PC-3 (cell line): Measurements from ENCODE around the gene ABTB2. TPM values are rescaled to one million over a fixed set of nuclear protein-coding genes. Genes with fewer than 3 reads are reported as not detected.

Experiments
- ATAC-seq: fragments of 200-7000 bp; cut with Tn5 transposase; 2 replicates; pipeline ENCODE4 v1.9.1; 2020; ENCODE audit warnings: mild to moderate bottlenecking, moderate library complexity
- BruUV-seq: library from RNA; stranded (reverse); fragments of 400-500 nt; replicated peaks from 2 replicates; lab custom pipeline; 2021; lab: Mats Ljungman, UMichigan
- CTCF ChIA-PET: fragments of 300-600 bp; sonication (Branson Sonifier 250); formaldehyde crosslinking; loops from one replicate; lab custom pipeline; 2022; ENCODE audit warnings: antibody characterized with exemption; lab: Charles Lee
- POLR2A ChIA-PET: fragments of 300-600 bp; sonication (Branson Sonifier 250); formaldehyde crosslinking; loops from one replicate; lab custom pipeline; 2022; ENCODE audit warnings: antibody characterized with exemption; ENCODE audit not compliant: unreplicated experiment; lab: Charles Lee
- DNase-seq: peaks from one replicate; pipeline ENCODE4 v3.0.0-alpha.2; 2015
- H2AFZ ChIP-seq: fragments of 300-600 bp; sonication (generic); 2 replicates; pipeline ENCODE4 v1.6.0; 2016; ENCODE audit warnings: antibody characterized with exemption, low read length
- H3F3A ChIP-seq: fragments of 300-600 bp; sonication (generic); one replicate; pipeline ENCODE4 v1.6.0; 2017; ENCODE audit warnings: antibody characterized with exemption, low read length, control low read depth, mild to moderate bottlenecking; ENCODE audit not compliant: unreplicated experiment
- H3K27ac ChIP-seq: fragments of 300-600 bp; sonication (generic); 2 replicates; pipeline ENCODE4 v1.5.1; 2016; ENCODE audit warnings: mild to moderate bottlenecking, low read length
- H3K27me3 ChIP-seq: fragments of 300-600 bp; sonication (generic); 2 replicates; pipeline ENCODE4 v1.6.1; 2016; ENCODE audit warnings: low read length, mixed read lengths
- H3K36me3 ChIP-seq: fragments of 300-600 bp; sonication (generic); 2 replicates; pipeline ENCODE4 v1.6.1; 2016; ENCODE audit warnings: low read depth, mixed run types, low read length, mixed read lengths
- H3K4me1 ChIP-seq: fragments of 300-600 bp; sonication (generic); 2 replicates; pipeline ENCODE4 v1.5.1; 2016; ENCODE audit warnings: low read length; ENCODE audit not compliant: insufficient read depth
- H3K4me2 ChIP-seq: fragments of 300-600 bp; sonication (generic); 2 replicates; pipeline ENCODE4 v1.6.0; 2016; ENCODE audit warnings: low read length
- H3K4me3 ChIP-seq: fragments of 300-600 bp; sonication (generic); 2 replicates; pipeline ENCODE4 v1.5.1; 2016; ENCODE audit warnings: mild to moderate bottlenecking, low read length, mixed read lengths
- H3K79me2 ChIP-seq: fragments of 300-600 bp; sonication (generic); 2 replicates; pipeline ENCODE4 v1.6.1; 2017; ENCODE audit warnings: low read length, mixed read lengths
- H3K9ac ChIP-seq: fragments of 300-600 bp; sonication (generic); 2 replicates; pipeline ENCODE4 v1.6.0; 2016; ENCODE audit warnings: mild to moderate bottlenecking, low read length
- H3K9me2 ChIP-seq: fragments of 300-600 bp; sonication (generic); replicated peaks from 2 replicates; pipeline ENCODE4 v1.6.1; 2016; ENCODE audit warnings: mixed run types, low read length, mixed read lengths
- H3K9me3 ChIP-seq: fragments of 300-600 bp; sonication (generic); 2 replicates; pipeline ENCODE4 v1.6.1; 2016; ENCODE audit warnings: low read length, mixed read lengths
- H4K20me1 ChIP-seq: fragments of 300-600 bp; sonication (generic); 2 replicates; pipeline ENCODE4 v1.6.1; 2016; ENCODE audit warnings: low read length, mixed read lengths
- EZH2 ChIP-seq: fragments of 300-600 bp; sonication (generic); IDR thresholded peaks from one replicate; pipeline ENCODE4 v1.6.1; 2017; ENCODE audit warnings: antibody characterized with exemption, mild to moderate bottlenecking, low read length; ENCODE audit not compliant: unreplicated experiment
- EZH2phosphoT487 ChIP-seq: fragments of 300-600 bp; sonication (generic); IDR thresholded peaks from 2 replicates; pipeline ENCODE4 v1.6.1; 2018; ENCODE audit warnings: mild to moderate bottlenecking, antibody characterized with exemption, low read length, borderline replicate concordance
- intact Hi-C: fragments of 100-400 bp; cut with micrococcal nuclease; formaldehyde crosslinking; loops from 2 replicates; pipeline ENCODE4 v1.9.0; 2023
- total RNA-seq: library from RNA; depleted of rRNA; stranded (reverse); fragments of >200 nt; gene quantifications from 2 replicates; pipeline ENCODE4 v1.2.3, GENCODE V29; 2014
- TF ChIP-seq, protein P1 (sequence below): fragments of 300-600 bp; sonication (generic); conservative IDR thresholded peaks from 2 replicates; pipeline ENCODE4 v1.5.1; 2017; ENCODE audit warnings: antibody characterized with exemption, low read depth, mild to moderate bottlenecking, low read length

Gene ABTB2
- total RNA-seq, 1 experiment from 2014 or later = 5.2 TPM

DNA sequence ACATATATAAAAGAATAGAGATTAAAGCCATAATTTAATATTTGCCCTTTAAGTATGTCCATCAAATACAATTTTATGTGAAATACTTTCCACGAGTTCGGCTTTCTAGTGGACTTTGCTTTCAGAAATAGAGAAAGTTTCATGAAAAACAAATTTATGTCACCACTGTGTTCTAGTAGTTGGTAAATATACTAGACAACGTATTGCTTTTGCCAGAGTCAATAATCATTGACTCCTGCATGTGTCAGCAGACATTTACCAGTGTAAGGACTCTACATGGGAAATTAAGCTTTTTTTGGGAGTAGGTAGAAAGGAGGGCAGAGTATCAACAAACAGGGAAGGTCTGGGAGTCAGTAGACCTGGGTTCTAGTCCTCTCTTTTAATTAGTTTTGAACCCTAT, 48.6 kb upstream of the ABTB2 start:
- H3K4me3 ChIP-seq = no peak overlapping the region
- POLR2A ChIA-PET = no interaction called here
- H3K36me3 ChIP-seq = no peaks in the 10 kb centered on the region
- intact Hi-C loops = no loop called here
- no peak overlapping the region for H2AFZ ChIP-seq
- CTCF ChIA-PET = no interaction called here
- no peaks in the 10 kb centered on the region for H3K79me2 ChIP-seq
- TF ChIP-seq EZH2phosphoT487 = no peak
- H3K9me3 ChIP-seq = no peaks in the 10 kb centered on the region
- DNase-seq = no peak
- no peak overlapping the region for H3K27ac ChIP-seq
- no peak for ATAC-seq
- no peak overlapping the region for H3K9ac ChIP-seq
- H3K4me1 ChIP-seq = peaks cover 20% of the 10 kb centered on the region
- H3K9me2 ChIP-seq = no peaks in the 10 kb centered on the region
- no peaks in the 10 kb centered on the region for H3K27me3 ChIP-seq
- H3F3A ChIP-seq = no peaks in the 10 kb centered on the region
- no peaks in the 10 kb centered on the region for H4K20me1 ChIP-seq
- no peak overlapping the region for H3K4me2 ChIP-seq
- no TSS peak for BruUV-seq

DNA sequence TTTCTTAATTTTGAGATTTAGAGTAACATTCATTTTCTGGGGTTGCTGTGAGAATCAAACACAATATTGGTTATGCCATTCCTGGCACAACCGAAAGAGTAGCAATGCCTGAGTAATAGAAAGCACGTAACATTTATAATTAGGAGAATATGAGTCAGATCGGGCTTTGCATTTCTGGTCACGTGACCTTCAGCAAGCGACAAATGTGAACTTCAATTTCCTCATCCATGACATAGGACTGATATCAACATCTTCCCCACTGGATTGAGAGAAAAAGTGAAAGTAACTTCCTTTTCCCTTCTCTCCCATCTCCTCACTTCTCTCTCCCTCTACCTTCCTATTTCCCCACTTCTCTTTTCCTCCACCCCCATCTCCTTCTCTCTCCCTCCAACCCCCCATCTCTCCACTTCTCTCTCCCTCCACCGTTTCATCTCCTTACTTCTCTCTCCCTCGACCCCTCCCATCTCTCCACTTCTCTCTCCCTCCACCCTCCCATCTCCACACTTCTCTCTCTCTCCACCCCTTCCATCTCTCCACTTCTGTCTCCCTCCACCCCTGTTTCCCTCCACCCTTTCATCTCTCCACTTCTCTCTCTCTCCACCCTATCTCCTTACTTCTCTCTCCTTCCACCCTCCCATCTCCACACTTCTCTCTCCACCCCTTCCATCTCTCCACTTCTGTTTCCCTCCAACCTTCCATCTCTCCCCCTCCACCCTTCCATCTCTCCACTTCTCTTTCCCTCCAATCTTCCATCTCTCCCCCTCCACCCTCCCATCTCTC, 47.5 kb upstream of the ABTB2 start:
- no peaks in the 10 kb centered on the region for H3K36me3 ChIP-seq
- no peak for DNase-seq
- no peak overlapping the region for H3K27ac ChIP-seq
- no peaks in the 10 kb centered on the region for H3K27me3 ChIP-seq
- CTCF ChIA-PET = no interaction called here
- H3K9me3 ChIP-seq = no peaks in the 10 kb centered on the region
- H3K9ac ChIP-seq = no peak overlapping the region
- intact Hi-C loops = no loop called here
- H3K79me2 ChIP-seq = no peaks in the 10 kb centered on the region
- no peak overlapping the region for H3K4me2 ChIP-seq
- H4K20me1 ChIP-seq = no peaks in the 10 kb centered on the region
- no peaks in the 10 kb centered on the region for H3F3A ChIP-seq
- H3K4me1 ChIP-seq = peaks cover 17% of the 10 kb centered on the region
- no peak overlapping the region for H3K4me3 ChIP-seq
- POLR2A ChIA-PET = no interaction called here
- no peak overlapping the region for H2AFZ ChIP-seq
- BruUV-seq = no TSS peak
- H3K9me2 ChIP-seq = no peaks in the 10 kb centered on the region
- ATAC-seq = no peak
- no peak for TF ChIP-seq EZH2
- TF ChIP-seq, protein P1, sequence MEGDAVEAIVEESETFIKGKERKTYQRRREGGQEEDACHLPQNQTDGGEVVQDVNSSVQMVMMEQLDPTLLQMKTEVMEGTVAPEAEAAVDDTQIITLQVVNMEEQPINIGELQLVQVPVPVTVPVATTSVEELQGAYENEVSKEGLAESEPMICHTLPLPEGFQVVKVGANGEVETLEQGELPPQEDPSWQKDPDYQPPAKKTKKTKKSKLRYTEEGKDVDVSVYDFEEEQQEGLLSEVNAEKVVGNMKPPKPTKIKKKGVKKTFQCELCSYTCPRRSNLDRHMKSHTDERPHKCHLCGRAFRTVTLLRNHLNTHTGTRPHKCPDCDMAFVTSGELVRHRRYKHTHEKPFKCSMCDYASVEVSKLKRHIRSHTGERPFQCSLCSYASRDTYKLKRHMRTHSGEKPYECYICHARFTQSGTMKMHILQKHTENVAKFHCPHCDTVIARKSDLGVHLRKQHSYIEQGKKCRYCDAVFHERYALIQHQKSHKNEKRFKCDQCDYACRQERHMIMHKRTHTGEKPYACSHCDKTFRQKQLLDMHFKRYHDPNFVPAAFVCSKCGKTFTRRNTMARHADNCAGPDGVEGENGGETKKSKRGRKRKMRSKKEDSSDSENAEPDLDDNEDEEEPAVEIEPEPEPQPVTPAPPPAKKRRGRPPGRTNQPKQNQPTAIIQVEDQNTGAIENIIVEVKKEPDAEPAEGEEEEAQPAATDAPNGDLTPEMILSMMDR = no peak
- TF ChIP-seq EZH2phosphoT487 = no peak

DNA sequence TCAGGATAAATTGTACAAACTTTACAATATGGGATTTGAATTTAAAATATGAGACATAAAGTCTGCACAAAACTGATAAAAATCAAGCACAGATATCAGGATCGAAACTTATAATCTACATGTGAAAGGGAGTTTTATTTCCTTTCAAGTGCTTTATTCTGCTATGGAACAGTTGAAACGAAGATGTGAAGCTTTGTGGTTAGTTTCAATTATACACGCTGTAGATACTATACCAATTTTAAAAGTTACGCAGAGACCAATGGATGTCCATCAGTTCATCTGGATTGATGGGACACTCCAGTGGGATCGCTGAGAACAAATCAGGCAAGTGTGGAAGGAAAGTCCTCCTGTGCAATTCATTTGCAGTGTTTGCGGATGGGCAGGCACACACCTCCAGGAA, 46.5 kb upstream of the ABTB2 start:
- Histone ChIP-seq H3K4me2 (no peak overlapping the region), H3K9me2 (no peaks in the 10 kb centered on the region), H4K20me1 (no peaks in the 10 kb centered on the region), H3K27me3 (no peaks in the 10 kb centered on the region), H3K9me3 (no peaks in the 10 kb centered on the region), H2AFZ (no peak overlapping the region), H3K79me2 (no peaks in the 10 kb centered on the region), H3K36me3 (no peaks in the 10 kb centered on the region; the same call in 1 of the 2 replicates), H3K9ac (no peak overlapping the region), H3F3A (no peaks in the 10 kb centered on the region), H3K27ac (no peak overlapping the region), H3K4me1 (peaks cover 17% of the 10 kb centered on the region), H3K4me3 (no peak overlapping the region)
- intact Hi-C loops = no loop called here
- ChIA-PET POLR2A (no interaction called here), CTCF (no interaction called here)
- TF ChIP-seq EZH2phosphoT487 = no peak
- TF ChIP-seq, protein P1 = no peak
- no peak for TF ChIP-seq EZH2
- no peak for ATAC-seq
- DNase-seq = no peak
- BruUV-seq = no TSS peak
